Transverse colon (tissue), 4 donors: ENCODE data around the gene DNASE1L3. TPM values are rescaled to one million over a fixed set of nuclear protein-coding genes. Genes with fewer than 3 reads are reported as not detected.

ENCODE experiments used
- DNase-seq: peaks from one replicate; pipeline ENCODE4 v3.0.0-alpha.2; 2019
- H3K27ac ChIP-seq, 4 donors: fragments of 200-600 bp; sonication (generic); 2 replicates each; pipeline ENCODE4 v1.5.1; 2016 to 2018; ENCODE audit warnings: inconsistent platforms in 4 of 4
- H3K27me3 ChIP-seq: fragments of 200-600 bp; sonication (generic); 2 replicates; pipeline ENCODE4 v1.5.1; 2017; ENCODE audit warnings: inconsistent platforms
- H3K36me3 ChIP-seq, 4 donors: fragments of 200-600 bp; sonication (generic); 2 replicates each; pipeline ENCODE4 v1.5.1; 2017 to 2019; ENCODE audit warnings: inconsistent platforms in 4 of 4
- H3K4me1 ChIP-seq, 4 donors: fragments of 200-600 bp; sonication (generic); 2 replicates each; pipeline ENCODE4 v1.5.1; 2017 to 2020; ENCODE audit warnings: inconsistent platforms in 4 of 4
- H3K4me3 ChIP-seq, 4 donors: fragments of 200-600 bp; sonication (generic); 1 replicate in 1 of 4; 2 replicates in 3 of 4; pipeline versions ENCODE4 v1.5.1 to v1.6.1; 2017 to 2019; ENCODE audit warnings: inconsistent platforms in 4 of 4
- H3K9me3 ChIP-seq, 2 donors: fragments of 200-600 bp; sonication (generic); 2 replicates each; pipeline ENCODE4 v1.5.1; 2017 to 2019; ENCODE audit warnings: inconsistent platforms in 2 of 2
- EP300 ChIP-seq: sonication (generic); formaldehyde crosslinking; IDR thresholded peaks from one replicate; pipeline ENCODE4 v1.6.1; 2017; ENCODE audit warnings: antibody characterized with exemption, low read depth
- POLR2A ChIP-seq: fragments of 450-650 bp; IDR thresholded peaks from one replicate; pipeline ENCODE4 v1.6.1; 2016; ENCODE audit warnings: antibody characterized with exemption, mild to moderate bottlenecking, moderate library complexity
- POLR2AphosphoS5 ChIP-seq, 3 donors: sonication (generic); formaldehyde crosslinking; IDR thresholded peaks; one replicate each; pipeline ENCODE4 v1.6.1; 2016; ENCODE audit warnings: antibody characterized with exemption in 3 of 3
- WGBS, 2 donors: methylation state at CpG; one replicate each; pipeline ENCODE4 v1.1.5; 2018; ENCODE audit warnings: low coverage in 1 of 2; 5-methylcytosine and 5-hydroxymethylcytosine counted together
- in situ Hi-C, 4 donors: fragments of 200-750 bp; cut with MboI; loops; one replicate each; pipeline versions ENCODE4 v1.15.0 to v1.15.1; 2017; ENCODE audit warnings: low sequenced_read_pairs in 3 of 4, low pct_ligation_motif_present in 1 of 4, low pct_unique_long_range_greater_than_20kb in 1 of 4
- intact Hi-C: fragments of 100-400 bp; cut with DNase I; formaldehyde crosslinking; loops from one replicate; pipeline ENCODE4 v1.15.1; 2023; ENCODE audit warnings: low total_unique reads
- total RNA-seq, 4 donors: library from RNA; depleted of rRNA; stranded (reverse); fragments of >200 nt; gene quantifications; one replicate each; pipeline ENCODE4 v1.1.0, GENCODE V29; 2016
- TF ChIP-seq, protein P1 (sequence below), 5 experiments: fragments of 200-600 bp in 3 of 5; fragments of 450-650 bp in 2 of 5; sonication (generic) in 3 of 5; IDR thresholded peaks; 1 replicate in 2 of 5; 2 replicates in 3 of 5; pipeline ENCODE4 v1.5.1; 2016 to 2017; ENCODE audit warnings: antibody characterized with exemption in 5 of 5, inconsistent platforms in 3 of 5, mild to moderate bottlenecking in 2 of 5, moderate library complexity in 1 of 5

The DNASE1L3 gene
- total RNA-seq, 4 donors from 2014 or later, result 1.9 to 6.8 (median 3.6) TPM

DNA sequence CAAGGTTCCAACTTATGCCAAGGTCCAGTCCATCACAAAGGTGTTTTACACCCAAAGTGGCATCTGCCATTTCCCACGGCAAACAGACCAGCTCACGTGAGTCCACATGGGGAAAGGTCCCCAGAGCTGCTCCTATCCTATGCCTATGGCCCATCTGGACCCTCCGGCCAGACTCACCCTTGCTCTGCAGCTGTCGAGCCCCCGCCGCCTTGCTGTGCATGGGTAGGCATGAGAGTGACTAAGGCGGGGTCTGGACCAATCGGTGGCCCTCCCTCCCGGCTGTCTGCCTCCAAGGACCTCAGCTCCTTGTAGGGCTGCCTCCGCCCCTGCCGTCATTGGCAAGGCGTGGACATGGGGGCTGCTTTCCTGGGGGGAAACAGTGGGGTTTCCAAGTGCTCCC is 26.9 kb downstream of the DNASE1L3 start:
- H3K4me3 ChIP-seq, result no peak overlapping the region
- no peaks in the 10 kb centered on the region for H3K36me3 ChIP-seq
- no peak for TF ChIP-seq EP300
- no peak for TF ChIP-seq POLR2A
- no peak for TF ChIP-seq POLR2AphosphoS5 (IDR thresholded peaks at IDR 0.05)
- TF ChIP-seq, protein P1, sequence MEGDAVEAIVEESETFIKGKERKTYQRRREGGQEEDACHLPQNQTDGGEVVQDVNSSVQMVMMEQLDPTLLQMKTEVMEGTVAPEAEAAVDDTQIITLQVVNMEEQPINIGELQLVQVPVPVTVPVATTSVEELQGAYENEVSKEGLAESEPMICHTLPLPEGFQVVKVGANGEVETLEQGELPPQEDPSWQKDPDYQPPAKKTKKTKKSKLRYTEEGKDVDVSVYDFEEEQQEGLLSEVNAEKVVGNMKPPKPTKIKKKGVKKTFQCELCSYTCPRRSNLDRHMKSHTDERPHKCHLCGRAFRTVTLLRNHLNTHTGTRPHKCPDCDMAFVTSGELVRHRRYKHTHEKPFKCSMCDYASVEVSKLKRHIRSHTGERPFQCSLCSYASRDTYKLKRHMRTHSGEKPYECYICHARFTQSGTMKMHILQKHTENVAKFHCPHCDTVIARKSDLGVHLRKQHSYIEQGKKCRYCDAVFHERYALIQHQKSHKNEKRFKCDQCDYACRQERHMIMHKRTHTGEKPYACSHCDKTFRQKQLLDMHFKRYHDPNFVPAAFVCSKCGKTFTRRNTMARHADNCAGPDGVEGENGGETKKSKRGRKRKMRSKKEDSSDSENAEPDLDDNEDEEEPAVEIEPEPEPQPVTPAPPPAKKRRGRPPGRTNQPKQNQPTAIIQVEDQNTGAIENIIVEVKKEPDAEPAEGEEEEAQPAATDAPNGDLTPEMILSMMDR (IDR thresholded peaks at IDR 0.05), result no peak
- H3K27ac ChIP-seq, result no peak overlapping the region
- 88% methylated on average over 12 of the region's 12 CpGs; no CpG with 5 or more reads in 1 of the 2 donors for WGBS, 2 donors
- no peak for DNase-seq
- H3K27me3 ChIP-seq, result no peaks in the 10 kb centered on the region
- in situ Hi-C loops, result loop anchor here in 3 of 4 donors (5.0 to 25.0 kb wide), 3 partner anchors 113 to 341 kb away; no protein-coding TSS in a partner anchor
- peaks cover 0 to 10% (median 0%) of the 10 kb centered on the region in 4 donors for H3K4me1 ChIP-seq
- H3K9me3 ChIP-seq, result no peaks in the 10 kb centered on the region
- intact Hi-C loops, result no loop called here

DNA sequence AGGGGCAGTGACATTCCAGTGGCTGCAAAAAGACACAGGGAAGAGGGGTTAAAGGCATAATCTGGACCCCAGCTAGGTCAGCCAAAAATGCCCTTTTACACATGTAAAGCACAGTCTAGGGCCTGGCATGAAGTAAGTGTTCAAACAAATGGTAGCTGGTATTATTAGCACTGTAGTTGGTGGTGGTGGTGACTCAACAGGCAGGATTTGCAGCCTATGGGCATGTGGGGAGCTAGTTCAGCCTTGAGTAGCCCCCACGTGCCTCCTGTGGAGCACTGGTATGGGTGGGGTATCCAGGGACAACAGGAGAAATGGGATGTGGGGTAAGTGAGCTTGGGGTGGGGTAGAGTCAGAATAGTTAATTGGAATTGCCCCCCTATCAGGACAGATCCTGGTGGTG is 27.6 kb downstream of the DNASE1L3 start:
- intact Hi-C loops, result no loop called here
- WGBS, 2 donors, result 100% methylated on average over 1 of the region's 1 CpG; no CpG with 5 or more reads in 1 of the 2 donors
- TF ChIP-seq POLR2AphosphoS5 (IDR thresholded peaks at IDR 0.05) (no peak), POLR2A (no peak), EP300 (no peak)
- TF ChIP-seq, protein P1 (IDR thresholded peaks at IDR 0.05), result no peak
- Histone ChIP-seq H3K4me1 (peaks cover 4 to 17% (median 4%) of the 10 kb centered on the region in 4 donors), H3K27ac (no peak overlapping the region), H3K36me3 (no peaks in the 10 kb centered on the region), H3K27me3 (no peaks in the 10 kb centered on the region), H3K9me3 (no peaks in the 10 kb centered on the region), H3K4me3 (no peak overlapping the region)
- no peak for DNase-seq
- in situ Hi-C loops, result loop anchor here in 3 of 4 donors (5.0 to 25.0 kb wide), 3 partner anchors 114 to 342 kb away; no protein-coding TSS in a partner anchor

DNA sequence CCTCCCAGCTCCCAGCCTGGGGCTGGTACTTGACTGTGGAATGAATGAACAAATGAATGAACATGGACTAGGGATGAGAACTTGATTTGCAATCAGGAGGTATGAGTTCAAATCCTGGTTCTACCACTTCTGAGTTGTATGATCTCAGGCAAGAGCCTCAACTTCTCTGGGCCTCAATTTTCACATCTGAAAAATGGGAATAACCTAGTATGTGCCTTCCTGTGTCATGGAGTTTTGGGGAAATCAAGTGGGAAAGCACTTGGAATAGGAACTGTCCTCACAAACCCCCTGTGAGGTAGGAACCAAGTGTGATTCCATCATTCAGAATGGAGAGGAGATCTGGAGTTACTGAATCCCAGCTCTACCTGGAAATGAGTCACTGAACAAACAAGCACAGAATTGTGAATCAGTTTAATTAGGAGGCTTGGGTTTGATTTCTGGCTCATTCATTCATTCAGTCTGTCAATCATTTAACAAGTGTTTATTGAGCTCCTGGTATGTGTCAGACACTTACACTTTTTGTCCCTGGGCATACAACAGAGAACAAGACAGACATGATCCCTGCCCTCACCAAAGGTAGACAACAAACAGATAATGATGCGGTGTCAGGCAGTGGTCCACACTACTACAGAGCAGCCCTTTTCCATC is 29.7 kb downstream of the DNASE1L3 start:
- TF ChIP-seq POLR2A (no peak), EP300 (no peak), POLR2AphosphoS5 (IDR thresholded peaks at IDR 0.05) (no peak)
- TF ChIP-seq, protein P1 (IDR thresholded peaks at IDR 0.05), result no peak
- Histone ChIP-seq H3K27me3 (no peaks in the 10 kb centered on the region), H3K4me1 (peaks cover 10 to 31% (median 16%) of the 10 kb centered on the region in 4 donors), H3K36me3 (no peaks in the 10 kb centered on the region), H3K27ac (no peak overlapping the region), H3K4me3 (no peak overlapping the region), H3K9me3 (no peaks in the 10 kb centered on the region)
- in situ Hi-C loops, result loop anchor here in 3 of 4 donors (5.0 to 25.0 kb wide), 3 partner anchors 116 to 344 kb away; no protein-coding TSS in a partner anchor
- DNase-seq, result no peak
- WGBS, 2 donors, result 74 to 75% methylated on average over 1 of the region's 1 CpG
- intact Hi-C loops, result no loop called here

DNA sequence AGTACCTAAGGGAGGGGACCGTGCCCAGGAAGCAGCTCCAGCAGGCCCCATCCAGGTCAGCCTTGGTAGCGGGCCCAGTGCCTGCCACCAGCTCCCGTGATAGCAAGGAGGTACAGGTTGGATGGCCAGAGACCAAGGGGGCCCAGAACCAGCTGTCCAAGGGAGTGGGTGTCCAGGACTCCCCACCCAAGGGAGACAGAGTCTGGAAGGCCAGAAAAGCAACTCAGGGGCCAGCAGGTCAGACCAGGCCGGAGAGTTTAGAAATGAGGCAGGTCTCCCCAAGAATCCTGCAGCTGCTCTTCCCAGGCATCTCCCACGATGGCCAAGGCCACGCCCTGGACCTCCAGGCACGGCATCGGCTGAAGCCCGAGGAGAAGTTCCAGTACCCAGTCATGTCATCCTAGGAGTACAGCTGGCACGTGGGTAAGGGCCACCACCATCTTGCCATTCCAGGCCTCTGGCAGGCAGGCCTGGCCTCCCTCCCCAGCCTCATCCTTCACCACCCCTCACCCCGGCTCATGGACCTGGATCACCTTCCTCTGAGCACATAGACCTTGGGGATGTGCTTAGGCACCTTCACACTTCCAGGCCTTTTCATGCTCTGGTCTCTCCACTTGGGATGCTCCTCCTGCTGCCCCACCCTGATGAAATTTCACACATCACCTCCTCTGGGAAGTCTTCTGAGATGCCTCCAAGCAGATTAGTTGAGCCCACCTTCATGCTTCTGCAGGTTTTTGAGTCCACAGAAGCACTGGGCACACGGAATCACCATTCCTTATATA is 30.5 kb downstream of the DNASE1L3 start:
- Histone ChIP-seq H3K4me3 (no peak overlapping the region), H3K4me1 (peaks cover 16 to 38% (median 23%) of the 10 kb centered on the region in 4 donors), H3K27ac (no peak overlapping the region), H3K27me3 (no peaks in the 10 kb centered on the region), H3K9me3 (no peaks in the 10 kb centered on the region), H3K36me3 (no peaks in the 10 kb centered on the region)
- in situ Hi-C loops (loop anchor here in 3 of 4 donors (5.0 to 25.0 kb wide), 3 partner anchors 117 to 345 kb away; no protein-coding TSS in a partner anchor), intact Hi-C loops (no loop called here)
- no peak for DNase-seq
- 85% methylated on average over 12 of the region's 12 CpGs; no CpG with 5 or more reads in 1 of the 2 donors for WGBS, 2 donors
- no peak for TF ChIP-seq POLR2A
- TF ChIP-seq EP300, result no peak
- no peak for TF ChIP-seq POLR2AphosphoS5 (IDR thresholded peaks at IDR 0.05)
- TF ChIP-seq, protein P1 (IDR thresholded peaks at IDR 0.05), result no peak
